Effector memory CD8-positive, alpha-beta T cell (primary cell): ENCODE data around the gene CLEC17A.
A peak's percentile ranks its signal among the peaks of the same experiment; 100 is the strongest.
"Not testable (repeated sequence)": the region's sequence is repeated elsewhere in the genome, so short reads cannot be mapped to it uniquely, and the experiment has no call there.

ENCODE experiments used
- ATAC-seq: fragments of 150-1000 bp; cut with Tn5 transposase; replicated peaks from 2 replicates; pipeline ENCODE4 v1.10.0; 2021; ENCODE audit warnings: mild to moderate bottlenecking, moderate library complexity
- DNase-seq, 3 experiments: peaks; one replicate each; pipeline ENCODE4 v3.0.0; 2021
- H3K27ac Mint-ChIP-seq, 2 donors: one replicate each; pipeline ENCODE4 v1.8.0; 2022; ENCODE audit warnings: mild to moderate bottlenecking in 2 of 2, mixed read lengths in 2 of 2, moderate library complexity in 2 of 2
- H3K27me3 Mint-ChIP-seq, 2 donors: one replicate each; pipeline ENCODE4 v1.8.0; 2022; ENCODE audit warnings: mixed read lengths in 2 of 2
- H3K36me3 Mint-ChIP-seq: one replicate; pipeline ENCODE4 v1.8.0; 2022; ENCODE audit warnings: mild to moderate bottlenecking, moderate library complexity, mixed read lengths; ENCODE audit not compliant: insufficient read depth
- H3K4me1 Mint-ChIP-seq, 2 donors: one replicate each; pipeline ENCODE4 v1.8.0; 2022; ENCODE audit warnings: low read depth in 2 of 2, mixed read lengths in 2 of 2
- H3K4me3 Mint-ChIP-seq, 2 donors: one replicate each; pipeline ENCODE4 v1.8.0; 2022; ENCODE audit warnings: mild to moderate bottlenecking in 2 of 2, mixed read lengths in 2 of 2, moderate library complexity in 2 of 2
- H3K9me3 Mint-ChIP-seq, 2 donors: one replicate each; pipeline ENCODE4 v1.8.0; 2022; ENCODE audit warnings: mixed read lengths in 2 of 2

The CLEC17A gene

GRCh38 chr19:14563590-14563926, 19.3 kb upstream of the CLEC17A start:
- ATAC-seq (no peak), DNase-seq (no peak)
- peaks cover 32% of the 10 kb centered on the region for H3K36me3 Mint-ChIP-seq
- peak overlapping the region; percentile 71 to 85 for H3K27ac Mint-ChIP-seq
- no peak overlapping the region for H3K4me3 Mint-ChIP-seq
- no peaks in the 10 kb centered on the region for H3K9me3 Mint-ChIP-seq
- H3K4me1 Mint-ChIP-seq, result peaks cover 41 to 55% of the 10 kb centered on the region in 2 donors
- no peaks in the 10 kb centered on the region for H3K27me3 Mint-ChIP-seq

GRCh38 chr19:14563989-14564651, 18.8 kb upstream of the CLEC17A start:
- peaks cover 43 to 58% of the 10 kb centered on the region in 2 donors for H3K4me1 Mint-ChIP-seq
- peak overlapping the region in 1 of 2 donors; percentile 73 for H3K4me3 Mint-ChIP-seq
- peaks cover 36% of the 10 kb centered on the region for H3K36me3 Mint-ChIP-seq
- DNase-seq, result peak in 2 of 3 experiments; percentile 45 to 46
- H3K9me3 Mint-ChIP-seq, result no peaks in the 10 kb centered on the region
- peak overlapping the region; percentile 71 to 85 for H3K27ac Mint-ChIP-seq
- H3K27me3 Mint-ChIP-seq, result no peaks in the 10 kb centered on the region
- peak; percentile 51 for ATAC-seq

- not testable (repeated sequence) for H3K27me3 Mint-ChIP-seq, H3K9me3 Mint-ChIP-seq, DNase-seq
- ATAC-seq, result peak; percentile 6
- Mint-ChIP-seq H3K36me3 (peaks cover 36% of the 10 kb centered on the region), H3K4me1 (peaks cover 43 to 65% of the 10 kb centered on the region in 2 donors), H3K27ac (peak overlapping the region; percentile 71 to 85), H3K4me3 (peak overlapping the region in 1 of 2 donors; percentile 73)
Observed at GRCh38 chr19:14564652-14565297, 18.1 kb upstream of the CLEC17A start.

- no peaks in the 10 kb centered on the region for H3K27me3 Mint-ChIP-seq
- H3K4me1 Mint-ChIP-seq, result peaks cover 43 to 65% of the 10 kb centered on the region in 2 donors
- ATAC-seq (no peak), DNase-seq (no peak)
- H3K9me3 Mint-ChIP-seq, result no peaks in the 10 kb centered on the region
- H3K36me3 Mint-ChIP-seq, result peaks cover 36% of the 10 kb centered on the region
- H3K27ac Mint-ChIP-seq, result peak overlapping the region; percentile 71 to 85
- H3K4me3 Mint-ChIP-seq, result peak overlapping the region in 1 of 2 donors; percentile 73
Observed at GRCh38 chr19:14565298-14565679, 17.6 kb upstream of the CLEC17A start.

GRCh38 chr19:14565765-14566711, 16.8 kb upstream of the CLEC17A start:
- H3K27me3 Mint-ChIP-seq, result no peaks in the 10 kb centered on the region
- peak overlapping the region; percentile 33 to 73 for H3K4me3 Mint-ChIP-seq
- ATAC-seq, result peak; percentile 23
- H3K4me1 Mint-ChIP-seq, result peaks cover 43 to 61% of the 10 kb centered on the region in 2 donors
- H3K36me3 Mint-ChIP-seq, result peaks cover 36% of the 10 kb centered on the region
- peak overlapping the region; percentile 74 to 86 for H3K27ac Mint-ChIP-seq
- no peak for DNase-seq
- H3K9me3 Mint-ChIP-seq, result no peaks in the 10 kb centered on the region

- H3K27ac Mint-ChIP-seq, result peak overlapping the region; percentile 86 to 88
- no peaks in the 10 kb centered on the region for H3K9me3 Mint-ChIP-seq
- ATAC-seq (peak; percentile 31), DNase-seq (peak in 1 of 3 experiments; percentile 21)
- no peaks in the 10 kb centered on the region for H3K27me3 Mint-ChIP-seq
- peaks cover 36% of the 10 kb centered on the region for H3K36me3 Mint-ChIP-seq
- H3K4me3 Mint-ChIP-seq, result peak overlapping the region; percentile 33 to 73
- H3K4me1 Mint-ChIP-seq, result peaks cover 47 to 63% of the 10 kb centered on the region in 2 donors
Observed at GRCh38 chr19:14566712-14567077, 16.2 kb upstream of the CLEC17A start.

GRCh38 chr19:14567079-14567478, 15.8 kb upstream of the CLEC17A start:
- peaks cover 45 to 62% of the 10 kb centered on the region in 2 donors for H3K4me1 Mint-ChIP-seq
- H3K4me3 Mint-ChIP-seq, result peak overlapping the region; percentile 33 to 73
- H3K36me3 Mint-ChIP-seq, result peaks cover 36% of the 10 kb centered on the region
- H3K9me3 Mint-ChIP-seq, result no peaks in the 10 kb centered on the region
- peak overlapping the region; percentile 86 to 88 for H3K27ac Mint-ChIP-seq
- ATAC-seq (no peak), DNase-seq (no peak)
- no peaks in the 10 kb centered on the region for H3K27me3 Mint-ChIP-seq

- H3K9me3 Mint-ChIP-seq, result no peaks in the 10 kb centered on the region
- H3K36me3 Mint-ChIP-seq, result peaks cover 18% of the 10 kb centered on the region
- peak overlapping the region; percentile 93 to 96 for H3K4me3 Mint-ChIP-seq
- no peak for ATAC-seq
- H3K4me1 Mint-ChIP-seq, result peaks cover 44 to 54% of the 10 kb centered on the region in 2 donors
- H3K27ac Mint-ChIP-seq, result peak overlapping the region; percentile 86 to 92
- no peaks in the 10 kb centered on the region for H3K27me3 Mint-ChIP-seq
- no peak for DNase-seq
Observed at GRCh38 chr19:14570864-14571527, 11.9 kb upstream of the CLEC17A start.

- H3K27ac Mint-ChIP-seq, result peak within 1 kb of the TSS; percentile 86 to 92
- peak; percentile 95 for ATAC-seq
- peak within 1 kb of the TSS; percentile 93 to 96 for H3K4me3 Mint-ChIP-seq
- no peaks in the 10 kb centered on the region for H3K27me3 Mint-ChIP-seq
- peaks cover 37 to 48% of the 10 kb centered on the region in 2 donors for H3K4me1 Mint-ChIP-seq
- peaks cover 11% of the 10 kb centered on the region for H3K36me3 Mint-ChIP-seq
- no peaks in the 10 kb centered on the region for H3K9me3 Mint-ChIP-seq
- peak; percentile 83 to 86 (median 85) for DNase-seq
Observed at GRCh38 chr19:14571695-14572490, 11.0 kb upstream of the CLEC17A start, which contains the start of gene NDUFB7. TSS of gene NDUFB7 (minus strand) at chr19:14572066. CDS start at chr19:14572000, 66 bp downstream.

- Mint-ChIP-seq H3K27ac (no peak overlapping the region), H3K27me3 (no peaks in the 10 kb centered on the region), H3K4me1 (peaks cover 15 to 17% of the 10 kb centered on the region in 2 donors), H3K9me3 (no peaks in the 10 kb centered on the region), H3K4me3 (no peak overlapping the region), H3K36me3 (no peaks in the 10 kb centered on the region)
- DNase-seq, result no peak
- no peak for ATAC-seq
Observed at GRCh38 chr19:14575428-14575980, 7.4 kb upstream of the CLEC17A start.

- Mint-ChIP-seq H3K9me3 (no peaks in the 10 kb centered on the region), H3K36me3 (no peaks in the 10 kb centered on the region), H3K4me3 (no peak overlapping the region), H3K27me3 (no peaks in the 10 kb centered on the region), H3K4me1 (peaks cover 11 to 17% of the 10 kb centered on the region in 2 donors), H3K27ac (no peak overlapping the region)
- DNase-seq (no peak), ATAC-seq (no peak)
Observed at GRCh38 chr19:14576363-14576762, 6.5 kb upstream of the CLEC17A start.

- no peaks in the 10 kb centered on the region for H3K27me3 Mint-ChIP-seq
- no peak overlapping the region for H3K27ac Mint-ChIP-seq
- DNase-seq, result no peak
- no peaks in the 10 kb centered on the region for H3K9me3 Mint-ChIP-seq
- H3K4me1 Mint-ChIP-seq, result peaks cover 6 to 12% of the 10 kb centered on the region in 2 donors
- H3K36me3 Mint-ChIP-seq, result no peaks in the 10 kb centered on the region
- no peak for ATAC-seq
- no peak overlapping the region for H3K4me3 Mint-ChIP-seq
Observed at GRCh38 chr19:14577264-14577663, 5.6 kb upstream of the CLEC17A start.
